ENCODE measurements around the gene C3orf18.

DNA sequence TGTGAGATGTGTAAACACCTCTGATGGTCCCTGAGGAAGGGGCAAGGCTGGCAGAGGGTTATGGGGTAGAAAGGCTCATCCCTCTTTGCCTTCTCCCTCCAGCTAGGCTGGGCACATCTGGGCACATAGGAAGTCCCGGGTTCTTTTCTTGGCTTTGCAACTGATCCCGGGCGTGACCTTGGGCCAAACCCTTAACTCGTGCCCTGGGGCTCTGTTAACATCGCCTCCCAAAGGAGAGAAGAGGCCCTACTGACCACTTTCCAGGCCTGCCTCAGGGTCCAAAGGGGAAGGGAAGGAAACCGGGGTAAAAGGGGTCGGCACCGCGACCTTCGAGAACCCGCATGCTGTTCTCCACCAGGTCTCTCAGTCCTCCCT is 549 bp downstream of the C3orf18 start:
- TF ChIP-seq, protein P1, sequence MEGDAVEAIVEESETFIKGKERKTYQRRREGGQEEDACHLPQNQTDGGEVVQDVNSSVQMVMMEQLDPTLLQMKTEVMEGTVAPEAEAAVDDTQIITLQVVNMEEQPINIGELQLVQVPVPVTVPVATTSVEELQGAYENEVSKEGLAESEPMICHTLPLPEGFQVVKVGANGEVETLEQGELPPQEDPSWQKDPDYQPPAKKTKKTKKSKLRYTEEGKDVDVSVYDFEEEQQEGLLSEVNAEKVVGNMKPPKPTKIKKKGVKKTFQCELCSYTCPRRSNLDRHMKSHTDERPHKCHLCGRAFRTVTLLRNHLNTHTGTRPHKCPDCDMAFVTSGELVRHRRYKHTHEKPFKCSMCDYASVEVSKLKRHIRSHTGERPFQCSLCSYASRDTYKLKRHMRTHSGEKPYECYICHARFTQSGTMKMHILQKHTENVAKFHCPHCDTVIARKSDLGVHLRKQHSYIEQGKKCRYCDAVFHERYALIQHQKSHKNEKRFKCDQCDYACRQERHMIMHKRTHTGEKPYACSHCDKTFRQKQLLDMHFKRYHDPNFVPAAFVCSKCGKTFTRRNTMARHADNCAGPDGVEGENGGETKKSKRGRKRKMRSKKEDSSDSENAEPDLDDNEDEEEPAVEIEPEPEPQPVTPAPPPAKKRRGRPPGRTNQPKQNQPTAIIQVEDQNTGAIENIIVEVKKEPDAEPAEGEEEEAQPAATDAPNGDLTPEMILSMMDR (IDR thresholded peaks at IDR 0.05), result no peak
- TF ChIP-seq POLR2A (IDR thresholded peaks at IDR 0.05), result no peak

Data from Peyer's patch (tissue), 4 donors.